Measurements from ENCODE around the gene TUBB2B.

The TUBB2B gene

GRCh38 chr6:3227363-3228045 is at the start of gene TUBB2B:
TUBB2B (minus strand) TSS chr6:3227653; CDS start chr6:3227543, 110 bp downstream.
- POLR2A ChIA-PET, result interaction anchor here (0.9 to 4.2 kb wide), 9 partner anchors 11 to 65 kb away, joined by 3 to 53 read pairs (median 7); partner anchors contain the start of gene PSMG4
- CTCF ChIA-PET, result no interaction called here
- TF ChIP-seq ZNF384 (IDR thresholded peaks at IDR 0.05), result no peak
- TF ChIP-seq L3MBTL2 (conservative IDR thresholded peaks at IDR 0.05), result no peak
- TF ChIP-seq TARDBP (IDR thresholded peaks at IDR 0.05), result no peak
- no peak for TF ChIP-seq NFRKB (IDR thresholded peaks at IDR 0.05)
- TF ChIP-seq FOXK2 (IDR thresholded peaks at IDR 0.05), result no peak
- peak; percentile 81 for DNase-seq (ENCODE audit: extremely low spot score)

GRCh38 chr6:3277251-3277650 is 49.8 kb upstream of the TUBB2B start:
- ChIA-PET POLR2A (no interaction called here), CTCF (no interaction called here)
- TF ChIP-seq FOXK2 (IDR thresholded peaks at IDR 0.05) (no peak), ELF4 (IDR thresholded peaks at IDR 0.05) (no peak), NFRKB (IDR thresholded peaks at IDR 0.05) (no peak), LEF1 (IDR thresholded peaks at IDR 0.05; ENCODE audit: borderline replicate concordance) (no peak), PKNOX1 (IDR thresholded peaks at IDR 0.05) (no peak), TARDBP (IDR thresholded peaks at IDR 0.05) (no peak)
- no peak for DNase-seq (ENCODE audit: extremely low spot score)

GRCh38 chr6:3276174-3277167 is 49.0 kb upstream of the TUBB2B start:
- no peak for TF ChIP-seq PKNOX1 (IDR thresholded peaks at IDR 0.05)
- no peak for TF ChIP-seq L3MBTL2 (conservative IDR thresholded peaks at IDR 0.05)
- POLR2A ChIA-PET, result no interaction called here
- CTCF ChIA-PET, result interaction anchor here (0.5 to 0.6 kb wide), 2 partner anchors 17 to 335 kb away, joined by 5 to 9 read pairs; no protein-coding TSS in a partner anchor
- DNase-seq (ENCODE audit: extremely low spot score), result no peak

- DNase-seq (ENCODE audit: extremely low spot score), result no peak
- no peak for TF ChIP-seq L3MBTL2 (conservative IDR thresholded peaks at IDR 0.05)
- TF ChIP-seq SUZ12 (IDR thresholded peaks at IDR 0.05), result no peak
- ChIA-PET POLR2A (no interaction called here), CTCF (interaction anchor here (0.6 to 1.9 kb wide), 2 partner anchors 22 to 377 kb away, joined by 3 to 5 read pairs; no protein-coding TSS in a partner anchor)
These were observed 46.5 kb upstream of the TUBB2B start for GRCh38 chr6:3273707-3274521.

- ChIA-PET POLR2A (no interaction called here), CTCF (interaction anchor here (0.6 to 1.9 kb wide), 2 partner anchors 22 to 377 kb away, joined by 3 to 5 read pairs; no protein-coding TSS in a partner anchor)
- no peak for TF ChIP-seq HDGF (IDR thresholded peaks at IDR 0.05; ENCODE audit: borderline replicate concordance)
- TF ChIP-seq ZNF384 (IDR thresholded peaks at IDR 0.05), result no peak
- no peak for TF ChIP-seq BHLHE40 (IDR thresholded peaks at IDR 0.05; ENCODE audit: borderline replicate concordance)
- TF ChIP-seq PKNOX1 (IDR thresholded peaks at IDR 0.05), result no peak
- no peak for TF ChIP-seq TARDBP (IDR thresholded peaks at IDR 0.05)
- TF ChIP-seq NFRKB (IDR thresholded peaks at IDR 0.05), result no peak
- TF ChIP-seq L3MBTL2 (conservative IDR thresholded peaks at IDR 0.05), result no peak
- TF ChIP-seq CTBP1 (IDR thresholded peaks at IDR 0.05; ENCODE audit: borderline replicate concordance), result no peak
- TF ChIP-seq FOXM1 (IDR thresholded peaks at IDR 0.05; ENCODE audit: borderline replicate concordance), result no peak
- no peak for TF ChIP-seq ARNT (IDR thresholded peaks at IDR 0.05)
- no peak for TF ChIP-seq LEF1 (IDR thresholded peaks at IDR 0.05; ENCODE audit: borderline replicate concordance)
- TF ChIP-seq FOXA1 (IDR thresholded peaks at IDR 0.05), result no peak
- no peak for DNase-seq (ENCODE audit: extremely low spot score)
These were observed 45.6 kb upstream of the TUBB2B start for GRCh38 chr6:3272911-3273547.

- POLR2A ChIA-PET, result no interaction called here
- CTCF ChIA-PET, result interaction anchor here (1.9 kb wide), 1 partner anchor 20 kb away, joined by 5 read pairs; no protein-coding TSS in a partner anchor
- TF ChIP-seq ARNT (IDR thresholded peaks at IDR 0.05), result no peak
- no peak for TF ChIP-seq ELF4 (IDR thresholded peaks at IDR 0.05)
- TF ChIP-seq FOXA1 (IDR thresholded peaks at IDR 0.05), result no peak
- TF ChIP-seq TARDBP (IDR thresholded peaks at IDR 0.05), result no peak
- TF ChIP-seq FOXM1 (IDR thresholded peaks at IDR 0.05; ENCODE audit: borderline replicate concordance), result no peak
- TF ChIP-seq L3MBTL2 (conservative IDR thresholded peaks at IDR 0.05), result no peak
- no peak for TF ChIP-seq NFRKB (IDR thresholded peaks at IDR 0.05)
- no peak for TF ChIP-seq FOXK2 (IDR thresholded peaks at IDR 0.05)
- TF ChIP-seq SP1 (IDR thresholded peaks at IDR 0.05), result no peak
- TF ChIP-seq SUZ12 (IDR thresholded peaks at IDR 0.05), result no peak
- no peak for TF ChIP-seq LEF1 (IDR thresholded peaks at IDR 0.05; ENCODE audit: borderline replicate concordance)
- no peak for TF ChIP-seq BHLHE40 (IDR thresholded peaks at IDR 0.05; ENCODE audit: borderline replicate concordance)
- TF ChIP-seq ZNF384 (IDR thresholded peaks at IDR 0.05), result no peak
- no peak for TF ChIP-seq HDGF (IDR thresholded peaks at IDR 0.05; ENCODE audit: borderline replicate concordance)
- no peak for TF ChIP-seq CTBP1 (IDR thresholded peaks at IDR 0.05; ENCODE audit: borderline replicate concordance)
- TF ChIP-seq PKNOX1 (IDR thresholded peaks at IDR 0.05), result no peak
These were observed 44.3 kb upstream of the TUBB2B start for GRCh38 chr6:3271756-3272155.

More at GRCh38 chr6:3271756-3272155, 44.3 kb upstream of the TUBB2B start:
- DNase-seq (ENCODE audit: extremely low spot score), result no peak
